ENCODE measurements around the gene SH3RF1.

Gene SH3RF1

DNA sequence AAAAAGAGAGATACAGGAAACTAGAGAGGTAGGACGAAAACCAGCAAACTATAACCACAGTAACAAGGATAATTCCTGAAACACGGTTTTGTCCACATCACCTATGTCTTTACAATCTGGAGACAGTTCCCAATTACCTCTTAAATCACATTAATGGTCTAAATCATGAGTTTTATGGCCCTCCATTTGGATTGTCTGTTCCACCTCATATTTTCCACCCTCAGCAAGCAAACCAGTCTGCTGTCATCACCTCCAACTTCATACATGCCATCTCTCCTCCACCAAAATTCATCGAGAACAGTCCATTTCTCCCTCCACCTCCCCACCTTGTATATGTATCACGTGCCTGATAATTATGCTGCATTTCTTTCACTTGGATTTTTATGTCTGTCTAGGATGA lies 107.3 kb downstream of the SH3RF1 start:
- no peak for DNase-seq (ENCODE audit: low read depth)

GRCh38 chr4:169160825-169161224 lies 109.9 kb downstream of the SH3RF1 start:
- no peak for DNase-seq (ENCODE audit: low read depth)

DNA sequence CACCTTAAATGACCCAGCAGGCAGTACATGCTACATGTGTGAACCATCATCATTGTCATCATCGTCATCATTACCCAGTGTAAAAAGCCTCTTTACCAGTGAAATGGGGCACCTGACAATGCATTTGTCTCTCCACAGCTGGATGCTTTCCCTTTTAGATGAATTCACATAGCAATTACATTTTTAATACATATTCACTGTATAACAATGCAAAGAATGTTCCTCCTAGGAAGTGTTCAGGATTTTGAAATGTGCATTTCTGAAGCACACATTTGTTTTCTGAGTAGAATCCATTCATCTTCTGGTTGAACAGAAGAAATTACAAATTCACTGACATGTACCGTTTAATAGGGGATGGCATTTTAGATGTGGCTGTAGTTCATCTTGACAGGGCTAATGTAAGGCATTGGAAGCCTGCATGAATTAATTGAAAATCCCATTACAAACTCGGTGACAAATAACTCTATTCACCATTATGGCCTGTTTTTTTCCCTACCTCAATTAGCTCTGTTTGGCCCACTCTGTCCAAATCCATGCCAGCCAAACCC lies 111.1 kb downstream of the SH3RF1 start:
- DNase-seq (ENCODE audit: low read depth) = no peak

GRCh38 chr4:169158861-169159260 lies 111.9 kb downstream of the SH3RF1 start:
- DNase-seq (ENCODE audit: low read depth) = no peak

GRCh38 chr4:169158046-169158445 lies 112.7 kb downstream of the SH3RF1 start:
- no peak for DNase-seq (ENCODE audit: low read depth)

DNA sequence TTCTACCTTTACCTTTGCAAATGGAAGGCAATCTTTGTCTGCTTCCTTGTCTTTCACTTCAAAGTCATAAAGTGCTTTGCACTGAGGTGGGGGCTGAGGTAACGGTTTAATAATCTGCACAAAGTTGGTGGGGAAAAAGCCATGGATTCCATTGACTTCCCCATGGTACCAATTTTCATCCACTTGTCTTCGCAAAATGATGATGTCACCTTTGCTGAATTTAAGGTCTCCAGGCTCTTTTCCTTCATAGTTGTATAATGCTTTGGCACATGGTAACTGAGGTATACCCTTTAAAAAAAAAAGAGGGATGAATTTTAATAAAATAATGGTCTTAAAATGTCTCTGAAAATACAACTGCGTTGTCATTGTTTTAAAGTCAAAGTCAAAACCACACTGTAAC lies 114.4 kb downstream of the SH3RF1 start:
- no peak for DNase-seq (ENCODE audit: low read depth)

DNA sequence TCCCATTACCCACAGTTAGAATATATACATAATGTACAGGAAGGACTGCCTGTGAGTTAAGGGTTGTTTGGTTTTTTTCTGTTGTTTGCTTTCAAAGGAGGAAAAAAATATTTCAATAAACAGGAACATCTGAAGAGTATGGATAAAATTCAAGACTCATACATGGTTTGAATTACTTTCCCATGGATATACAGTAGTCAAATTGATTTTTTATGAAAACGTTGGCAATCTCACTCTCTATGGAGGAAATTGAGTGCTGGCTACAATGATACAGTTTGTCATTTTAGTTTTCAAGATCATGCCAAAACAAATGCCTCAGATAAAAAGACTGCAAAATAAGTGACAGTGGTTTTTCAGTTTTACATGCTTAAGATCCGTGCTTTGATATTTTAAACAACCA lies 116.6 kb downstream of the SH3RF1 start:
- DNase-seq (ENCODE audit: low read depth) = no peak

DNA sequence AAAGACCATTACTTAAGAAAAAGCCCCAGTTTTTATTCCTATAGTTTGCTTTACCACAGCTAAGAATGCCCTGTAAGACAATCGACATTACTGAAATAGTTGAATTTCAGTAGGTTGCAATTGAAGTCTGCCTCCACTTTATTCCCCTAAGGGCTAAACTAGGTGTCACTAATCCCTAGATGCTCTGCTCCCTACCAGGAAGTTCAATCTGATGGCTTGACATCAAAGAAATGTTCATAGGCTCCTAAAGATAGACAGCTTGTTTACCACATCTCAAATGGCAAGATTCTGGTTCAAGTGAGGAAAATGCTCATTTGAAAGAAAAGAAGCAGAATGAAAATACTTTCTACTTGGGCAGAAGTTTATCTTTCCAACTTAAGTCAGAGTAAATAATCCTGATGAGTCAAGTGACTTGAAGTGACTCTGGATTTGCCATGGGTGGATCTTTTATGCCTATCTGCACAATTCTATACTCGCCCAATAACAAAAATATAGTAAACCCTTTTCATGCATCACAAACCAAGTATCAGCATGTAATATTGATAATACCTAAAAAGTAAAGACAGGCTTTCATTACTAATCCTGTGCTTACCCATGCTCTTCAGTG lies 117.2 kb downstream of the SH3RF1 start:
- DNase-seq (ENCODE audit: low read depth) = no peak

DNA sequence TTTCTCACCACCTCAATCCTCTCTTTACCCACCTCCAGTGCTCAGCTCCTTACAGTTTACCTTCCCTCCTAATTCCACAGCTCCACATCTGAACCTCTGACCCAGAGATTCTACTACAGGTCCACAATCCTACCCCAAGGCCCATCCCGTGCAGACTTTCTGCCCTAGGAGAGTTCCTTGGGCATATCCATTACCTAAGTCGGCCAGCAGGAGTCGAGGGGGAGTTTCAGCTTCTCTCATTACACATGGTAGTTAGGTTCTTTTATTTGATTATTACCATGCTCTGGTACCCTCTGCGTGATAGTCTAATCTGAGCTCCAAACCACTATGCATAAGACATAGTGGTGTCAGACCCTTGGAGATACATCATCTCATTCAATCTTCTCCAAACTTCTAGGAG lies 117.9 kb downstream of the SH3RF1 start:
- DNase-seq (ENCODE audit: low read depth) = no peak

DNA sequence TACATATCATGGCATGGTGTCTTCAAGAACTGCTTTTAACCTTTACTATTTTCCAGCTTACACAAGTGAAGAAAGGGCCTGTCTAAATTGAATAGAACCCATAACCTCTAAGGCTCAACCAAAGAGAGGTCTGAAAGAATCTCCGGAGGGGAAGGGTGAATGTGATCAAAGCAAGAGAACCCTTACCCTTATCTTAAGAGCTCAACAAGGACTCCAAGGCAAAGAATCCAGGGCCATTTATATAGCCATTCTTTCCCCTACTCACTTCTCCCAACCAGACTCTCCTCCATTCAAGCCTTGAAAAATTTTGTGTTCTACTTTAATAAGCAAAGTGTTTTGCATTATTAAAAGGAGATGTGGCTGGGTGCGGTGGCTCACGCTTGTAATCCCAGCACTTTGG lies 118.7 kb downstream of the SH3RF1 start:
- no peak for DNase-seq (ENCODE audit: low read depth)

GRCh38 chr4:169151671-169152070 lies 119.1 kb downstream of the SH3RF1 start:
- DNase-seq (ENCODE audit: low read depth) = no peak

GRCh38 chr4:169150806-169151205 lies 120.0 kb downstream of the SH3RF1 start:
- DNase-seq (ENCODE audit: low read depth) = no peak

DNA sequence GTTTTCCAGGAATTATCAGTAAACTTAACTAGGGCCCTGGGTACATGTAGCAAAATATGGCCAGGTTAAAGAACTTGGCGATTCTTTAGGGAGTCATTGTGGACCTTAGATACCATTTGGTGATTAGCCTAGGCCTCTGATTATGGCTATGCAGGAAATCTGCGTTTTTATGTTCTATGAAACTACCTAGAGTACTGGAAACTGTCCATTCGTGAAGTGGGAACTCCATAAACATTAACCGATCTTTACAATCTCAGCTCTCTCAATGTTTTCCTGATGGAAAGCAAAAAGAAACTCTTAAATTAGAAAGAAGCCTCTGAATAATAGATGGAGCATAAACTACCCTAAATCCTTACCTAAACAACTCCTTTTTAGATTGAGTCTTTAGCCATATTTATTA lies 121.9 kb downstream of the SH3RF1 start:
- no peak for DNase-seq (ENCODE audit: low read depth)

DNA sequence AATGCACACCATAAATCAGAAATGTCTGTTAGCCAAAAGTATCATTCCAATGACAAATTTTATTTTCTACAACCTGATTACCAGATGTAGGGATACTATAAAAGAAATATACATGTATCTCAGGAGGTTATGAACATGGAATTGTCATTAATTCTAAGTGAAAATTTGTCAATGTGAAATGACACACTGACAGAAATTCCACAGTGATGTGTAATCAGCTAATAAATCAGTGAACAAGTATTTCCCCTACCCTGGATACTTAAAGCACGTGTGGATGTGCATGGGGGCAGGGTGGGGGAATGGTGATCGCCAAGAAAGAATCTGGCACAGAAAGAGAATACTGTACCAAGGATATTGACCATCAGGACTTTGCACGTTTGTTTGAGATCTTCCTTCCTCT lies 123.6 kb downstream of the SH3RF1 start:
- DNase-seq (ENCODE audit: low read depth) = no peak

DNA sequence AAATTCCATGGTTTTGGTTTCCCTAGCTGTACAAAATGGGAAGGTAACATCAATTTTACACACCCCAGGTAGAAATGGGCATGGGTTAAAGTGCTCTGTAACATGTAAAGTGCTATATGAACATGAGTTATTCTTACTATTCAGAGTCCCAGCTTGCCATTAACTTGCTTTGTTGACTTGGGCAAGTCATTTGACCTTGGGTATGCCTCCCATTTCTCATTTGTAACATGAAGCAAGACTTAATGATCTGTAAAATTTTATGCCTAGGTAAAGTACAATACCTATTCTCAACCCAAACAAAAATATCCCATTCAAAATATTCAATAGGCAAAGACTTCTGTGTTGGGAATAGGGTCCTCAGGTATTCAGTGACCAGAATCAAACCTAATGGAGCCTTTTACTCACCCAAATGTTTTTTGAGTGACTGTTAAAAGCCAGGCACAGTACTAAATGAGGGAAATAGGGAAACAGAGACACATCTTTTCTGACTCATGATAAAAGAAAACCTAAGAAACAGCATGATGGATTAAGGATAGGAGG lies 126.6 kb downstream of the SH3RF1 start:
- no peak for DNase-seq (ENCODE audit: low read depth)

DNA sequence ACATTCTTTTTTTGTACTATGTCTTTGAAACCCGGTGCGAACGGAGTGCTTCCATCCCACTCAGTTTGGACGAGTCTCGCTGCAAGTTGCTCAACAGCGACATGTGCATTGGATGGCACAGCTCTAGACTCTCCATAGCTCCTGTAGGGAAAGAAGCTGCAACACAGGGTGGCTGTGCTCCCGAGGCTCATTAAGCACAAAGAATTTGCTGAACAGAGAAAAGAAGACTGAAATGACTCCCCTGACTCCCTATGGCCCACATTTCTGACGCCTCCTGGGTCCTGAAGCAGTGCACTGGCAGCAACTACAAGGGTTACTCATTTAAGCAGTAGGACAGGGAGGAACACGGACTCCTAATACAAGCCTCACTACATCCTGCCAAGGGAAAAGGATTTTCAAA lies 127.4 kb downstream of the SH3RF1 start:
- DNase-seq (ENCODE audit: low read depth) = no peak

DNA sequence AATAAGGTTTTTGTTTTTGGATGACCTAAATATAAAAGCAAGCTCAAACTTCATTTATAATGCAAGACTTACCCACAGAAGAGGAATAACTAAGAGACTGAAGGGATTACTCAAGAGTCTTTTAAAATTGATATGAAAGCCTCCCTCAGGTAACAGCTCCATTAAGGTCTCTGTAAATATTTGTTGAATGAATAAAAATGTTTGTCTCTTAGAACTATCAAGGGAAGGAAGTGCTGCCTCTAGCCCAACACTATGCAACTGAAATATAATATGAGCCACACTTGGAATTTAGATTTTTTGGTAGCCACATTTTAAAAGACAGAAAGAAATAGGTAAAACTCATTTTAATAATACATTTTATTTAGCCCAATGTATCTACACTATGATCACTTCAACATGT lies 127.8 kb downstream of the SH3RF1 start:
- DNase-seq (ENCODE audit: low read depth) = no peak

- no peak for DNase-seq (ENCODE audit: low read depth)
These were observed 128.4 kb downstream of the SH3RF1 start for GRCh38 chr4:169142391-169142790.

DNA sequence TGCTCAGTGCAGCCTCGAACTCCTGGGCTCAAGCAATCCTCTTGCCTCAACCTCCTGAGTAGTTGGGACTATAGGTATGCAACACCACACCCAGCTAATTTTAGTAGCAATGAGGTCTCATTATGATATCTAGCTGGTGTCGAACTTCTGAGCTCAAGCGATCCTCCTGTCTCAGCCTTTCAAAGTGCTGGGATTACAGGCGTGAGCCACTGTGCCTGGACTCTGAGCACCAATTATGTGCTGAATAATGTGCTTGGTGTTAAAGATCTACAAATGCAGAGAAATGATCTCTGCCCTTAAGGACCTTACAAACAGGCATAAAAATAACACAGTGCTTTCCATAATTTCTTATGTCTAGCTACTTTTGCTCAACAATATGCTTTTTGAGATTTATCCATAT lies 131.7 kb downstream of the SH3RF1 start:
- DNase-seq (ENCODE audit: low read depth) = no peak

DNA sequence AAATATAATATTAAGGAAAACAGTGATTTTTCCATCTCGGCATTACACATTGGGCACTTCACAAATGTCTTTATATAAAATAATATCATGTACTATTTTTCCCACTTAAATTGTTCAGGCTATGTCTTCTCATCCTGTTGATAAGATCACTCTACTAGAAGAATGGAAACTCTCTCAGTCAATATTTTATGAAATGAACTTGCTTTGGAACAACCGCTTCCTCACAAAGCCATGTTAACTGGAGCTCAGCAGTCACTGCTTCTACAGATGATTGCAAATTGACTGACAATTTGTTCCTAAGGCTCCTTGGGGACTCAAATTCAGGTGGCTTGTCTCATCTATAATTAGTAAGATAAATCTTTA lies 133.2 kb downstream of the SH3RF1 start:
- DNase-seq (ENCODE audit: low read depth) = no peak

DNA sequence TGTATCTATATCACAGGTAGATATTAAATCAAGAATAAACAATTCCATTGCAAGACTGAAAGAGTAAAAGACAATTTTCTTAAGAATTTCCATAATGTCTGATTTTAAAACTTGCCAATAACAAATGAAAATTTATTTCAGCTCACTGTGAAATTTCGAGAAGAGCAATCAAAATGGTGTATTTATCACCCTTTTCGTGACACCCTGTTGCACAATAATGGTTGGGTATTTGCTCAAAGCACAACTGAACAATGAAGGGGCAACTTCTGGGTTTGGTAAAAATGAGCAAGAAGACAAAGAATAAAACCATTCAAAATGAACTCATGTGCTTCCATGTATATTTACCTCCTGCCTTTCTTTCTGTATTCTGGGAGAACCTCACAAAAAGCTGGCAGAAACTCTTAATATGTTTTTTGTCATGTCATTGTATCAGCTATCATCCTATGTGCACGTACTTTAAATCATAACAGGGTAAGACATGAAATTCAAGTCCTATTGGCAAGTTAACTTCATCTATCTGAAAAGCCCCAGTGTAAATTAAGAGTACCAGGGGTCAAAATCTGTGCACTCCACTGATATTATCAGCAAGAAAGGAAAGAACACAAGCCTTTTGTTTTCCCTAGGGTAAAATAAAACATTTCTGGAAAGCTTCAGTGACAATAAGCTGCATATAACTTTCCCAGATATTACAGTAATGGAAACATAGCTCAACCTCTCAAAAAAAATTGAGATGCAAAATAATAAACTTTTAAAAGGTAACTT lies 133.8 kb downstream of the SH3RF1 start:
- no peak for DNase-seq (ENCODE audit: low read depth)

DNA sequence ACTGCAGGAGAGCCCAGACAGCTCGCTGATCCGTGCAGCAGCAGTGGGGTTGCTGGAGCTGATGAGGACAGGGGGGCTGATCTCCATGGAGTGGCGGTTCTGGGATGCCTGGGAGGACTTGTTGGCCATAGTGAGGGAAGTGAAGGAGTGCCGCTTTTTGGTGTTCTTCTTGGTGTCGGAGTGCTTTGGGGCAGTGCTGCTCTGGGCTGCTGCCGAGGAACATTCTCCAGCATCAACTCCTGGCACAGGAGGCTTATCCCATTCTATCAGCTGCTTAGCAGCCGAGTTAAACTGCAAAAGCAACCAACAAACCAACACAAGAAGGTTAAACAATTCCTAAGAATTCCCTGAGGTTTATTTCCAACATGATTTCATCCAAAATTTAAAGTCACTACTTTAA lies 134.4 kb downstream of the SH3RF1 start:
- DNase-seq (ENCODE audit: low read depth) = no peak

- DNase-seq (ENCODE audit: low read depth) = no peak
These were observed 135.0 kb downstream of the SH3RF1 start for GRCh38 chr4:169135776-169136175.

GRCh38 chr4:169133932-169134331 lies 136.8 kb downstream of the SH3RF1 start:
- no peak for DNase-seq (ENCODE audit: low read depth)

Measured in activated gamma-delta T cell treated with anti-CD3 and anti-CD28 coated beads, Interleukin-2, amount 50 U/mL, for 16 hours (primary cell).